Astrocyte (in vitro differentiated cells and primary cell): ENCODE measurements around the gene FMN1.

Experiments
- CTCF ChIP-seq: IDR thresholded peaks from 2 replicates; pipeline ENCODE4 v1.5.1; 2011; ENCODE audit warnings: low read depth, mild to moderate bottlenecking, inconsistent platforms, low read length, moderate library complexity; ENCODE audit not compliant: insufficient read depth
- EZH2 ChIP-seq: IDR thresholded peaks from 2 replicates; pipeline ENCODE4 v1.6.1; 2012; ENCODE audit warnings: mild to moderate bottlenecking, low read length, inconsistent platforms; ENCODE audit not compliant: insufficient read depth

GRCh38 chr15:33179874-33180273, 14.6 kb downstream of the FMN1 start:
- TF ChIP-seq CTCF (no peak), EZH2 (no peak)
